Measurements from ENCODE around the gene GTF3C1. TPM values are rescaled to one million over a fixed set of nuclear protein-coding genes. Genes with fewer than 3 reads are reported as not detected.

The GTF3C1 gene
- total RNA-seq, 1 experiment from 2014 or later = 121 TPM

DNA sequence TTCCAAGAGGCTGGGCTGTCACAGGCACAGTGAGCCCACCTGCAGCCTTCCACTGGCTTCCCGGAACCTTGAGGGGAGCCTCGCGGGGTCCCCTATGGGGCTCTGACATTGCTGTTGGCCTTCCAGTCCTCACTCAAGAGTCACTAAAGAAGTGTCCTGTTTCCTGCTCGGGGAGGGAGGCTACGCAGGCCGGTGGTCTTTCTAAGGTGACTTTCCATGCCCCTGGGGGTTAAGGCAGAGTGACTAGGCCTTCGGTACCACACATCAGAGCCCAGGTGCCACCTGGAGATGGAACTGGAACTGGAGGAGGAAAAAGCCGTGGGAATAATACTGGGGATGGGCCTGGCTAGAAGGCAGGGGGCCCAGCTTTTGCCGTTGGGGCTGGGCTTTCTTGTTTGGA lies 75.7 kb downstream of the GTF3C1 start:
- Histone ChIP-seq H3K36me3 (ENCODE audit: control insufficient read depth, insufficient read depth, low read length) (peaks cover 22% of the 10 kb centered on the region), H3K27me3 (ENCODE audit: control insufficient read depth, insufficient read depth, low read length) (no peaks in the 10 kb centered on the region), H3K9me3 (ENCODE audit: control insufficient read depth, insufficient read depth, low read depth, low read length) (no peaks in the 10 kb centered on the region), H3K4me1 (ENCODE audit: control insufficient read depth, insufficient read depth, low read length) (no peaks in the 10 kb centered on the region), H3K27ac (ENCODE audit: low read length) (no peak overlapping the region), H3K4me3 (ENCODE audit: low read depth in 2 of 2, low read length in 2 of 2) (no peak overlapping the region)
- ATAC-seq (no peak), DNase-seq (ENCODE audit: low read depth, low spot score) (no peak)
- CTCF ChIA-PET = no interaction called here
- no TSS peak for BruUV-seq (replicated peaks)
- POLR2A ChIA-PET = no interaction called here
- TF ChIP-seq TCF7L2 (IDR thresholded peaks at IDR 0.05; ENCODE audit: low read depth, low read length) = no peak
- TF ChIP-seq, protein P1, sequence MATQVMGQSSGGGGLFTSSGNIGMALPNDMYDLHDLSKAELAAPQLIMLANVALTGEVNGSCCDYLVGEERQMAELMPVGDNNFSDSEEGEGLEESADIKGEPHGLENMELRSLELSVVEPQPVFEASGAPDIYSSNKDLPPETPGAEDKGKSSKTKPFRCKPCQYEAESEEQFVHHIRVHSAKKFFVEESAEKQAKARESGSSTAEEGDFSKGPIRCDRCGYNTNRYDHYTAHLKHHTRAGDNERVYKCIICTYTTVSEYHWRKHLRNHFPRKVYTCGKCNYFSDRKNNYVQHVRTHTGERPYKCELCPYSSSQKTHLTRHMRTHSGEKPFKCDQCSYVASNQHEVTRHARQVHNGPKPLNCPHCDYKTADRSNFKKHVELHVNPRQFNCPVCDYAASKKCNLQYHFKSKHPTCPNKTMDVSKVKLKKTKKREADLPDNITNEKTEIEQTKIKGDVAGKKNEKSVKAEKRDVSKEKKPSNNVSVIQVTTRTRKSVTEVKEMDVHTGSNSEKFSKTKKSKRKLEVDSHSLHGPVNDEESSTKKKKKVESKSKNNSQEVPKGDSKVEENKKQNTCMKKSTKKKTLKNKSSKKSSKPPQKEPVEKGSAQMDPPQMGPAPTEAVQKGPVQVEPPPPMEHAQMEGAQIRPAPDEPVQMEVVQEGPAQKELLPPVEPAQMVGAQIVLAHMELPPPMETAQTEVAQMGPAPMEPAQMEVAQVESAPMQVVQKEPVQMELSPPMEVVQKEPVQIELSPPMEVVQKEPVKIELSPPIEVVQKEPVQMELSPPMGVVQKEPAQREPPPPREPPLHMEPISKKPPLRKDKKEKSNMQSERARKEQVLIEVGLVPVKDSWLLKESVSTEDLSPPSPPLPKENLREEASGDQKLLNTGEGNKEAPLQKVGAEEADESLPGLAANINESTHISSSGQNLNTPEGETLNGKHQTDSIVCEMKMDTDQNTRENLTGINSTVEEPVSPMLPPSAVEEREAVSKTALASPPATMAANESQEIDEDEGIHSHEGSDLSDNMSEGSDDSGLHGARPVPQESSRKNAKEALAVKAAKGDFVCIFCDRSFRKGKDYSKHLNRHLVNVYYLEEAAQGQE (IDR thresholded peaks at IDR 0.05; ENCODE audit: insufficient read depth in 1 of 2, low read depth in 2 of 2, low read length in 1 of 2) = no peak
- TF ChIP-seq POLR2AphosphoS5 (IDR thresholded peaks at IDR 0.05; ENCODE audit: low read depth, low read length) = no peak
- TF ChIP-seq, protein P2, sequence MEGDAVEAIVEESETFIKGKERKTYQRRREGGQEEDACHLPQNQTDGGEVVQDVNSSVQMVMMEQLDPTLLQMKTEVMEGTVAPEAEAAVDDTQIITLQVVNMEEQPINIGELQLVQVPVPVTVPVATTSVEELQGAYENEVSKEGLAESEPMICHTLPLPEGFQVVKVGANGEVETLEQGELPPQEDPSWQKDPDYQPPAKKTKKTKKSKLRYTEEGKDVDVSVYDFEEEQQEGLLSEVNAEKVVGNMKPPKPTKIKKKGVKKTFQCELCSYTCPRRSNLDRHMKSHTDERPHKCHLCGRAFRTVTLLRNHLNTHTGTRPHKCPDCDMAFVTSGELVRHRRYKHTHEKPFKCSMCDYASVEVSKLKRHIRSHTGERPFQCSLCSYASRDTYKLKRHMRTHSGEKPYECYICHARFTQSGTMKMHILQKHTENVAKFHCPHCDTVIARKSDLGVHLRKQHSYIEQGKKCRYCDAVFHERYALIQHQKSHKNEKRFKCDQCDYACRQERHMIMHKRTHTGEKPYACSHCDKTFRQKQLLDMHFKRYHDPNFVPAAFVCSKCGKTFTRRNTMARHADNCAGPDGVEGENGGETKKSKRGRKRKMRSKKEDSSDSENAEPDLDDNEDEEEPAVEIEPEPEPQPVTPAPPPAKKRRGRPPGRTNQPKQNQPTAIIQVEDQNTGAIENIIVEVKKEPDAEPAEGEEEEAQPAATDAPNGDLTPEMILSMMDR (IDR thresholded peaks at IDR 0.05) = no peak
- no peak for TF ChIP-seq SIN3A (IDR thresholded peaks at IDR 0.05; ENCODE audit: borderline replicate concordance, insufficient read depth, low read depth, low read length)
- in situ Hi-C loops (cut with HindIII; ENCODE audit: low pct_unique_long_range_greater_than_20kb, low sequenced_read_pairs) = no loop called here
- intact Hi-C loops (cut with micrococcal nuclease; ENCODE audit: unreplicated experiment) = no loop called here

DNA sequence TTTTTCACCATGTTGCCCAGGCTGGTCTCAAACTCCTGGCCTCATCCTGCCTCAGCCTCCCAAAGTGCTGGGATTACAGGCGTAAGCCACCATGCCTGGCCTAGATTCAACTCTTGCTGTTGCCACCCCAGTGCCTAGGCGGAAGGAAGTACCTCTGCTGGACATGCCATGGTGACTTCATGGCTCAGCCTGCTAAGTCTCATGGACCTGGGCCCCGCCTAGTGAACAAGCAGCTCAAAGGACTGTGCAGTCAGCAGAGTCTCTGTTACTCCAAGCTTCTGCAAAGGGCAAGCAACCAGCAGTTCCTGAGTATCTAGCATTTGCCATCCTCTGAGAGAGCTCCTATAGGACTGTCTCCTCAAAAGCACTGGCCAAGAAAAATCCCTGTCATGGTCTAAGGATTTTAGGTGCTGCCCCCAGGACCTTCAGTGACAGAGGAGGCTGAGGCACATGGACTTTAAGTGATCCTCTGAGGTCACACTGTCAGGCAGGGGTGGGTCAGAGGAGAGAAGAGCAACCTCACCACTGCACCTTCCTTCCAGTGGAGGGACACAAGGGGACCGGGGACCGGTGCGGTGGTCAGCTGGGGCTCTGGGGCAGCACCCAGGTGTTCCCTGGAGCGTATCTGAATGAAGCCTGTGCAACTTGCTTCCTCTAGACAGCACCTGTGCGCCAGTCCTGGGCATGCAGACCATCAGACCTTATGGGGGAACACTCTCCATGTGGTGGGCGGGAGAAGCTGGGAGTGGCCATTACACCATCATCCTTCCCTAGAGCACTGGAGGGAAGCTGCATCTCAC lies 76.4 kb downstream of the GTF3C1 start:
- Histone ChIP-seq H3K4me3 (ENCODE audit: low read depth in 2 of 2, low read length in 2 of 2) (no peak overlapping the region), H3K27me3 (ENCODE audit: control insufficient read depth, insufficient read depth, low read length) (no peaks in the 10 kb centered on the region), H3K9me3 (ENCODE audit: control insufficient read depth, insufficient read depth, low read depth, low read length) (no peaks in the 10 kb centered on the region), H3K36me3 (ENCODE audit: control insufficient read depth, insufficient read depth, low read length) (peaks cover 20% of the 10 kb centered on the region), H3K4me1 (ENCODE audit: control insufficient read depth, insufficient read depth, low read length) (no peaks in the 10 kb centered on the region), H3K27ac (ENCODE audit: low read length) (no peak overlapping the region)
- TF ChIP-seq TCF7L2 (IDR thresholded peaks at IDR 0.05; ENCODE audit: low read depth, low read length) = no peak
- no peak for TF ChIP-seq POLR2AphosphoS5 (IDR thresholded peaks at IDR 0.05; ENCODE audit: low read depth, low read length)
- TF ChIP-seq, protein P2 (IDR thresholded peaks at IDR 0.05) = no peak
- TF ChIP-seq SIN3A (IDR thresholded peaks at IDR 0.05; ENCODE audit: borderline replicate concordance, insufficient read depth, low read depth, low read length) = no peak
- TF ChIP-seq, protein P1 (IDR thresholded peaks at IDR 0.05; ENCODE audit: insufficient read depth in 1 of 2, low read depth in 2 of 2, low read length in 1 of 2) = no peak
- DNase-seq (ENCODE audit: low read depth, low spot score) (no peak), ATAC-seq (no peak)
- ChIA-PET CTCF (no interaction called here), POLR2A (no interaction called here)
- intact Hi-C loops (cut with micrococcal nuclease; ENCODE audit: unreplicated experiment) = no loop called here
- in situ Hi-C loops (cut with HindIII; ENCODE audit: low pct_unique_long_range_greater_than_20kb, low sequenced_read_pairs) = no loop called here
- no TSS peak for BruUV-seq (replicated peaks)

Data from Panc1 (cell line).